Duodenal mucosa (tissue), 2 donors: ENCODE data around the gene TNS1.

Source experiments
- H3K27ac ChIP-seq: one replicate; pipeline ENCODE4 v1.7.0; 2013; ENCODE audit warnings: low read depth, low read length
- H3K27me3 ChIP-seq, 2 donors: one replicate each; pipeline ENCODE4 v1.7.0; 2013; ENCODE audit warnings: low read length in 2 of 2, control low read depth in 1 of 2; ENCODE audit not compliant: insufficient read depth in 2 of 2, control insufficient read depth in 1 of 2
- H3K36me3 ChIP-seq, 2 donors: one replicate each; pipeline ENCODE4 v1.7.0; 2013; ENCODE audit warnings: low read length in 2 of 2, control low read depth in 1 of 2; ENCODE audit not compliant: insufficient read depth in 2 of 2, control insufficient read depth in 1 of 2
- H3K4me1 ChIP-seq, 2 donors: one replicate each; pipeline ENCODE4 v1.7.0; 2013; ENCODE audit warnings: low read length in 2 of 2, control low read depth in 1 of 2; ENCODE audit not compliant: insufficient read depth in 2 of 2, control insufficient read depth in 1 of 2
- H3K4me3 ChIP-seq, 2 donors: one replicate each; pipeline ENCODE4 v1.7.0; 2013; ENCODE audit warnings: low read length in 2 of 2, low read depth in 1 of 2
- H3K9ac ChIP-seq, 2 donors: one replicate each; pipeline ENCODE4 v1.7.0; 2013; ENCODE audit warnings: low read length in 2 of 2, low read depth in 1 of 2
- H3K9me3 ChIP-seq, 2 donors: one replicate each; pipeline ENCODE4 v1.7.0; 2013; ENCODE audit warnings: low read length in 2 of 2, control low read depth in 1 of 2; ENCODE audit not compliant: control insufficient read depth in 1 of 2

TNS1 gene

DNA sequence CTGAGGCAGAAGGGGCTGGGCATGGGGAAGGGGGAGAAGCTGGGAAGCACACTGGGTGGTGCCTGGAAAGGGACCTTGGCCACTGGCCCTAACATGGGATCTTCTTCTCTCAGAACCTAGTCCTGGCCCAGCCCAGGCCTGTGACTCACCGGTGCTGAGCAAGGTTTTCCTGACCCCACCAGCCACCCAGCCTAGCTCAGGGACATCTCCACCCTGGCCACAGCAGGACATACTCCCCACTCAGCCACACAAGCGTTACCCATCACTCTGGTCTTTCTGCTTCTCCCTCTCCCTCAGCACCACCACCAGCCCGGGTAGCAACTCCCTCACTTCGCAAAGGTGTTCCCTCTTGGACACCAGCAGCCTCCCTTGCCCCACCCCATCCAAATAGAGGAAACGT is 22.8 kb downstream of the TNS1 start:
- no peaks in the 10 kb centered on the region for H3K36me3 ChIP-seq
- no peak overlapping the region for H3K9ac ChIP-seq
- H3K4me3 ChIP-seq, result no peak overlapping the region
- H3K9me3 ChIP-seq, result no peaks in the 10 kb centered on the region
- peaks cover 0 to 5% of the 10 kb centered on the region in 2 donors for H3K27me3 ChIP-seq
- peaks cover 0 to 5% of the 10 kb centered on the region in 2 donors for H3K4me1 ChIP-seq
- no peak overlapping the region for H3K27ac ChIP-seq

DNA sequence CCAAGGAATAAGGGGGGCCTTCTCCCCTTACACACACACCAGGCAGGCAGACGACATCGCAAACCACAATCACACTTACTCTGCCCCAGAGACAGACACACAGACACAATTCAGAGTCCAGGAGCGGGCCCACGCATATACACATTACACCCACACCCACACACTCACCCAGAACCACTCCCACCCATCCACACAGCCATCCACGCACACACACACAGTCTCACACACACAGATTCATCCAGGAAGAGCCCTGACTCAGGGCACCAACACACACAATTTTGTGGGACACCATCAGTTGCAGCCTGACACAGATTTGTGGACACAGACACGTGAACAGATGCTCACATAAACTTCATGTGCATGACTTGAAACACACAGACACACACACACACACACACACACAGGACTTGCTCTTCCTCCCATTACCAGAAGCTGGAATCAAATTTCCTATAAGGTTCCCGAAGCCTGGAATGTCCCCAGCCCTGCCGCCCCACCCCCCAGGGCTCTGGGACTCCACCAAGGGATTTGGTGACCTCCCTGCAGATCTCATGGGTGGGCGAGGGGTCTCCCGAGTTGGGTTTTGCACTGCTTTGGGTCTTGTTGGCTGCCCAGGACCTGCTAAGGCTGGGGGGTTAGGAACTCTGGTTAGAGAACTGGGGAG is 23.5 kb downstream of the TNS1 start:
- peaks cover 0 to 5% of the 10 kb centered on the region in 2 donors for H3K27me3 ChIP-seq
- H3K9ac ChIP-seq, result peak overlapping the region; percentile 18 to 46
- H3K36me3 ChIP-seq, result no peaks in the 10 kb centered on the region
- H3K27ac ChIP-seq, result peak overlapping the region; percentile 7
- H3K4me3 ChIP-seq, result peak overlapping the region; percentile 28 to 48
- H3K9me3 ChIP-seq, result no peaks in the 10 kb centered on the region
- peaks cover 0 to 5% of the 10 kb centered on the region in 2 donors for H3K4me1 ChIP-seq

DNA sequence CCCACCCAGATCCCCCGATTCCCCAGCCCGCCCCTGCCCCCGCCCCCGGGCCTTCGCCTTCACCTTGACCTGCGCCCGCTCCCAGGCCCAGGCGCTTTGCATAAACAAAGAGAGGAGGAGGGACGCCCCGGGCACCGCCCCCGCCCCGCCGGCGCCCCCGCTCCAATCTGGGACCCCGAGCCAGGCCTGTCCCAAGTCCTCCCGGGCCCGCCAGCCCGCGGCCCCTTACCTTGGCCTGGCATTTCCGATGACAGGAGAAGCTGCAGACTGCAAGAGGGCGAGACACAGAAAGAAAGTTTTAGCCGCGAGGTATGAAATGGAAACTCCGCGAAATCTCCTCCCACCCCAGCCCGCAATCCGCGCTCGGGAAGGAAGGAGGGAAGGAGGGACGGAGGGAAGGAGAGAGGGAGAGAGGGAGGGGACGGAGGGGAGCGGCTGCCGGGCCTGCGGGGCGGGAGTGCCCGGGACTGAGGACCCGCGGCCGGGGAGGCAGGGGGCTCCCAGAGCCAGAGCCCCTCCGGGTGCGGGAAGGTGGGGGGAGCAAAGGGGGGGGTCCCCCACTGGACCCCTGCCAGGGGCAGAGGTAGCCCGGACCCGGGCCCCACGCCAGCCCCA is 24.2 kb downstream of the TNS1 start:
- Histone ChIP-seq H3K4me3 (peak overlapping the region; percentile 48 to 55), H3K27me3 (peaks cover 0 to 5% of the 10 kb centered on the region in 2 donors), H3K4me1 (peaks cover 0 to 5% of the 10 kb centered on the region in 2 donors), H3K9ac (peak overlapping the region; percentile 18 to 46), H3K9me3 (no peaks in the 10 kb centered on the region), H3K36me3 (no peaks in the 10 kb centered on the region), H3K27ac (peak overlapping the region; percentile 26)

DNA sequence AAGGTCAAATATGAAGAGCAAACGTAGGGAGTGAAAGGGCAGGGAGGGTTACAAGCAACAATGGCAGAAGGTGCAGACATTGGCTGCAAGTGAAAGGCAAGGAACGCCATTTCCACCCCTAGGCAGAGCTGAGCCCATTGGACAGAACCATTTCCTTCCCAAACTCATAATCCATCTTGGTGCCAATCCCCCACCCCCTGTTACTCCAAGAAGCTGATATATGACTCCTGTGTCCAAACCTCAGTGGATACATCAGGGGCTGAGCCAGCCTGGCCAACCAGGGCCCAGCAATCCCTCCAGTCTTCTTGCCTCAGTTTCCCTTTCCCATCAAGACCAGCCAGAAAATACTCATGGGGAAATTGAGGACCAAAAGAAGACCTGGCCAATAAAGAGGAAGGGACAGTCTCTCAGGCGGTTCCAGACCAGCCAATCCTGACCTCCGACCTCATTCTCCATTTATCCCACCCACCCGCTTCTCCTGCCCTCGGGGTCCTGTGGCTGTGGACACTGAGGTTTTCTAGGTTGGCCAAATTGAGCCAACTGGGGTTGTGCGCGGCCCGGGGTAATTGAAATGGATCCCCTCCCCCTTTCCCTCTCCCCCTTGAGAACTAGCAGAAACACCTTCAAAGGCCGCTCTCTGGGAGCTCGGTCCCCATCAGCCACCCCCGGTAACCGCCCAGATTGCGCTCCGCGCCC is 24.8 kb downstream of the TNS1 start:
- Histone ChIP-seq H3K36me3 (no peaks in the 10 kb centered on the region), H3K9ac (no peak overlapping the region), H3K27me3 (peaks cover 0 to 5% of the 10 kb centered on the region in 2 donors), H3K4me1 (peaks cover 0 to 5% of the 10 kb centered on the region in 2 donors), H3K4me3 (peak overlapping the region in 1 of 2 donors; percentile 13), H3K9me3 (no peaks in the 10 kb centered on the region), H3K27ac (peak overlapping the region; percentile 17)

DNA sequence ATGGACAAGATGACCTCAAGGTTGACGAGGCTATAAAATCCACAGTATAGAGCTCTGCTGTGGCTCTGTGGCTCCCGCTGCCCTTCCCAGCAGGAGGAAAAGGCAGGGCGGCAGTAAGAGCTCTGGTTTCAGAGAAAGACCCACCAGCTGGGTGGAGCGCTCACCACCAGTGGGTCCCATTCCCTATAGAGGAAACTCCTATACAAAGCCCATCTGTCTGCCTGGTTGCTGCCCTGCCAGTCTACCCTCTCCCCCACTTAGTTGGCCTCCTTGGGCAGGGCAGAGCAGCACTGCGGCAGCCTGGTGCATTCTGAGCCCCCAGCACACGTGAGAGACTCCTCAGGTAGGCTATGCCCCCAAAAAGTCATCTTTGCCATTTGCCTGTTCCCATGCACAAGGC is 26.5 kb downstream of the TNS1 start:
- Histone ChIP-seq H3K4me3 (no peak overlapping the region), H3K9me3 (no peaks in the 10 kb centered on the region), H3K36me3 (no peaks in the 10 kb centered on the region), H3K4me1 (peaks cover 5% of the 10 kb centered on the region in 2 donors), H3K27ac (no peak overlapping the region), H3K9ac (no peak overlapping the region), H3K27me3 (peaks cover 0 to 5% of the 10 kb centered on the region in 2 donors)

DNA sequence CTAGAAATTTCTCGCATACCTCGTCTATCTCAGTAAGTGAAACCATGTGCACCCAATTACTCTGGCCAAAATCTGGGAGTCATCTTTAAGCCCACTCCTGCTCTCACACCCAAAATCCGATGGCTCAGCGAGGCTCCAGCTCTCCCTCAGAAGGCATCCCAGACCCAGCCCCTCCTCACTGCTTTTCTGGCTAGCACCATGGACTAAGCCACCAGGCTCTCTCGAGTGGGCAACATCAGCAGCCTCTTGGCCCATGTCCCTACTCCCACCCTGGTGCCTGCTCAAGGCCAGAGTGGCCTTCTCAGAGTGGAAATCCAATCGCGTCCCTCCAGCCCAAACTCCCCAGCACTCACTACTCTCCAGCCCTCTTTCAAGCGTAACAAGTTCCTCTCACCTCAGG is 27.2 kb downstream of the TNS1 start:
- Histone ChIP-seq H3K9ac (no peak overlapping the region), H3K27ac (no peak overlapping the region)

DNA sequence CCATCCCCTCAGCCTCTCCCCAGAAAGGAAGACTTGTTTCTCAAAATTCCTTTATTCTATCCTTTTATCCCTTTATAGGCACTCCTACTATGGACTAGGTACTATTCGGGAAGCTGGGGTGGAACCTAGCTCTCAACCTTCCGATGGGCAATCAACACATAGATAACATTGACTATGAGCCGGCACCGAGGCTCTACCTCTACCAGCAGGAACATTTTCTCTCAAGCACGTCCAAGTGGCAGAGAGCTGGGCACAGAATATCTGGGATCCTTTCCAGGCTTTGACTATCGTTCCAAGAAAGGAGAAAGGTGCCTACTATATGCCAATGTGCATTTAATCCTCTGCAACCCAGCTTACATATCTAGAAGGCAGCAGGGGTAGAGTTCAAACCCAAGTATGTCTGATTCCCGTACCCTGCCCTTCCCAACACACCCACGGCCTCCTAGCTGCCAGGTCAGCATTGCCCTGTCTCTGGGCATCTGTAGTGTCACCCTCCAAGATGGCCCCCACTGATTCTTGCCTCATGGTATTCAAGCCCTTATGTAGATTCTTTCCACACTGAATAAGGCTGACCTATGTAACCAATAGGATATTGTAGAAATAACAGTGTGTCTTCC is 28.3 kb downstream of the TNS1 start:
- Histone ChIP-seq H3K27me3 (peaks cover 0 to 5% of the 10 kb centered on the region in 2 donors), H3K4me1 (peaks cover 5% of the 10 kb centered on the region in 2 donors), H3K36me3 (no peaks in the 10 kb centered on the region), H3K4me3 (no peak overlapping the region), H3K27ac (no peak overlapping the region), H3K9me3 (no peaks in the 10 kb centered on the region), H3K9ac (no peak overlapping the region)

More for the DNA sequence above, 27.2 kb downstream of the TNS1 start:
- Histone ChIP-seq H3K36me3 (no peaks in the 10 kb centered on the region), H3K4me3 (no peak overlapping the region), H3K27me3 (peaks cover 0 to 5% of the 10 kb centered on the region in 2 donors), H3K4me1 (peaks cover 5% of the 10 kb centered on the region in 2 donors), H3K9me3 (no peaks in the 10 kb centered on the region)

DNA sequence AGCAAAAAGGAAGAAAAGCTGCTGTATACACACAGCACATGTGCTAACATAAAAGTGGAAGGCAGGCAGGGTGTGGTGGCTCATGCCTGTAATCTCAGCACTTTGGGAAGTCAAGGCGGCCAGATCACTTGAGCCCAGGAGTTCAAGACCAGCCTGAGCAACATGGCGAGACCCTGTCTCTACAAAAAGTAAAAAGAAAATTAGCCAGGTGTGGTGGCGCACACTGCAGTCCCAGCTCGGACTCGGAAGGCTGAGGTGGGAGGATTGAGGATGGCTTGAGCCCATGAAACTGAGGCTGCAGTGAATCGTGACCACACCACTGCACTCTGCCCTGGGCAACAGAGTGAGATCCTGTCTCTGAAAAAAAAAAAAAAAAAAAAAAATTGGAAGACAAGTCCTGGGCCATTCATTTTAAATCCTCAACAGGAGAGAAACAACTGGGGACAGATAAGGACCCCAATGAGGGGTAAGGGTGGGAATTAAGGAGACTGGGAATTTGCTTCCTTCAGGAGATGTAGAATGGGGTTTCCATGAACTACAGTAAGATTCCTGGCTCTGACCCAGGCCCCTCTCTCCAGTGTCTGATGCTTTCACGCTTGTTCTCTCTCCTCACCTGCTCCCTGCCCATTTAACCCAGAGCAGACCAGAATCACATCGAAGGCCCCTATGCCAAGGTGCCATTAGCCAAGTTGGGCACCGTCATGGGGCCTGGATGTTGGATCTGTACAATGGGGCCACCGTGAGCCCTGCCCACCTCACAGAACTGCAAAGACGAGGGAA is 29.6 kb downstream of the TNS1 start:
- no peak overlapping the region for H3K27ac ChIP-seq
- no peak overlapping the region for H3K9ac ChIP-seq
- H3K4me3 ChIP-seq, result no peak overlapping the region
- peaks cover 0 to 5% of the 10 kb centered on the region in 2 donors for H3K27me3 ChIP-seq
- H3K36me3 ChIP-seq, result no peaks in the 10 kb centered on the region
- H3K9me3 ChIP-seq, result no peaks in the 10 kb centered on the region
- peaks cover 0 to 5% of the 10 kb centered on the region in 2 donors for H3K4me1 ChIP-seq

DNA sequence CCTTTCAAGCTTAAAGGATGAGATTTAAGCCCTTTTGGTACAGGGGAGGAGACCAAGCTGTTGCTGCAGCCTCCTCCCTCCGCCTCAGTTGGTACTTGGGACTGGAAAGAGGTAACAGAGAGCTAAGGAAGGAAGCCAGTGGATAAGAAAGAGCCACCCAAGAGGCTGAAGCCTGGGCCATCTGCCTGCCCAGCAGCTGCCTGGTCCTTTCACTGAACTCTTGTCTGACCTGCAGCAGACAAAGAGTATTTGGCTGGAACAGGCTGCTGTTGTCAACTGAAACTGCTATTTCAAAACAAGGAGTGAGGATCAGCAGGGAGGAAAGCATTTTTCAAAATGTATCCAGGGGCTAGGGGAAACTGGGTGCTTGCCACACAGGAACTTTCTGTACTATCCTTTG is 30.3 kb downstream of the TNS1 start:
- no peaks in the 10 kb centered on the region for H3K27me3 ChIP-seq
- no peaks in the 10 kb centered on the region for H3K36me3 ChIP-seq
- peaks cover 0 to 5% of the 10 kb centered on the region in 2 donors for H3K4me1 ChIP-seq
- no peak overlapping the region for H3K9ac ChIP-seq
- no peak overlapping the region for H3K4me3 ChIP-seq
- no peak overlapping the region for H3K27ac ChIP-seq
- no peaks in the 10 kb centered on the region for H3K9me3 ChIP-seq
